IMR-90 (cell line): ENCODE measurements around the gene IRAK2. TPM values are rescaled to one million over a fixed set of nuclear protein-coding genes. Genes with fewer than 3 reads are reported as not detected.
A peak's percentile ranks its signal among the peaks of the same experiment; 100 is the strongest.

Source experiments
- ATAC-seq: fragments of 200-7000 bp; cut with Tn5 transposase; 2 replicates; pipeline ENCODE4 v1.9.1; 2020; ENCODE audit warnings: low read depth, mild to moderate bottlenecking, moderate library complexity
- BruUV-seq: library from RNA; stranded (reverse); fragments of 400-500 nt; replicated peaks from 2 replicates; lab custom pipeline; 2021; lab: Mats Ljungman, UMichigan
- CTCF ChIA-PET: fragments of 300-600 bp; formaldehyde crosslinking; extraction: SDS; loops from one replicate; lab custom pipeline; 2021; ENCODE audit warnings: antibody characterized with exemption; lab: Yijun Ruan, JAX
- POLR2A ChIA-PET: fragments of 300-600 bp; sonication (Branson Sonifier 250); formaldehyde crosslinking; loops from one replicate; lab custom pipeline; 2022; ENCODE audit warnings: antibody characterized with exemption; ENCODE audit not compliant: unreplicated experiment; lab: Charles Lee
- DNase-seq: peaks from one replicate; pipeline ENCODE4 v3.0.0; 2013
- H2AFZ ChIP-seq: replicated peaks from 2 replicates; pipeline ENCODE3; 2013; ENCODE audit warnings: low read length, mild to moderate bottlenecking; ENCODE audit not compliant: poor library complexity
- H2AK5ac ChIP-seq: 2 replicates; pipeline ENCODE4 v1.6.1; 2013; ENCODE audit warnings: low read depth, low read length, inconsistent platforms
- H2AK9ac ChIP-seq: replicated peaks from 2 replicates; pipeline ENCODE3; 2013; ENCODE audit warnings: mild to moderate bottlenecking, low read depth, low read length, moderate library complexity; ENCODE audit not compliant: poor library complexity
- H2BK120ac ChIP-seq: 2 replicates; pipeline ENCODE4 v1.6.1; 2013; ENCODE audit warnings: low read depth, low read length, inconsistent platforms
- H2BK15ac ChIP-seq: 3 replicates; pipeline ENCODE4 v1.6.1; 2013; ENCODE audit warnings: low read depth, low read length, inconsistent platforms
- H2BK20ac ChIP-seq: 2 replicates; pipeline ENCODE4 v1.6.1; 2013; ENCODE audit warnings: low read depth, mild to moderate bottlenecking, inconsistent platforms, low read length, moderate library complexity
- H2BK5ac ChIP-seq: 2 replicates; pipeline ENCODE4 v1.6.1; 2013; ENCODE audit warnings: mild to moderate bottlenecking, low read depth, low read length, inconsistent platforms; ENCODE audit not compliant: poor library complexity, severe bottlenecking
- H3K14ac ChIP-seq: replicated peaks from 2 replicates; pipeline ENCODE4 v1.6.1; 2013; ENCODE audit warnings: low read depth, low read length, inconsistent platforms
- H3K18ac ChIP-seq: 2 replicates; pipeline ENCODE4 v1.6.1; 2013; ENCODE audit warnings: low read depth, low read length, control low read depth
- H3K23ac ChIP-seq: 2 replicates; pipeline ENCODE4 v1.6.1; 2013; ENCODE audit warnings: low read depth, low read length, inconsistent platforms
- H3K27ac ChIP-seq: 2 replicates; pipeline ENCODE4 v1.5.1; 2013; ENCODE audit warnings: mild to moderate bottlenecking, control low read depth, low read length; ENCODE audit not compliant: insufficient read depth
- H3K27me3 ChIP-seq: 2 replicates; pipeline ENCODE4 v1.6.1; 2013; ENCODE audit warnings: low read length; ENCODE audit not compliant: control insufficient read depth, insufficient read depth
- H3K36me3 ChIP-seq: 2 replicates; pipeline ENCODE4 v1.6.1; 2013; ENCODE audit warnings: low read length, mixed read lengths; ENCODE audit not compliant: control insufficient read depth, insufficient read depth
- H3K4ac ChIP-seq: 2 replicates; pipeline ENCODE4 v1.6.1; 2013; ENCODE audit warnings: low read depth, low read length, inconsistent platforms
- H3K4me1 ChIP-seq: 2 replicates; pipeline ENCODE4 v1.6.1; 2013; ENCODE audit warnings: low read length, mixed read lengths; ENCODE audit not compliant: control insufficient read depth, insufficient read depth
- H3K4me2 ChIP-seq: 2 replicates; pipeline ENCODE4 v1.6.1; 2013; ENCODE audit warnings: low read depth, mild to moderate bottlenecking, control low read depth, low read length, moderate library complexity
- H3K4me3 ChIP-seq: 2 replicates; pipeline ENCODE4 v1.5.1; 2013; ENCODE audit warnings: low read depth, mild to moderate bottlenecking, control low read depth, low read length, moderate library complexity; ENCODE audit not compliant: insufficient read depth
- H3K56ac ChIP-seq: 2 replicates; pipeline ENCODE4 v1.6.1; 2013; ENCODE audit warnings: low read length, inconsistent platforms; ENCODE audit not compliant: insufficient read depth; ENCODE audit errors: extremely low read depth
- H3K79me1 ChIP-seq, 2 experiments: 2 replicates each; pipeline ENCODE4 v1.6.1; 2013; ENCODE audit warnings: low read length in 2 of 2, inconsistent platforms in 1 of 2, low read depth in 1 of 2
- H3K9ac ChIP-seq: 2 replicates; pipeline ENCODE4 v1.6.1; 2013; ENCODE audit warnings: low read depth, low read length, control low read depth
- H3K9me1 ChIP-seq: 2 replicates; pipeline ENCODE4 v1.6.1; 2013; ENCODE audit warnings: low read length, inconsistent platforms; ENCODE audit not compliant: insufficient read depth
- H3K9me3 ChIP-seq: 2 replicates; pipeline ENCODE4 v1.6.1; 2013; ENCODE audit warnings: low read length; ENCODE audit not compliant: control insufficient read depth, insufficient read depth
- H4K20me1 ChIP-seq: 2 replicates; pipeline ENCODE4 v1.6.1; 2013; ENCODE audit warnings: low read length, inconsistent platforms; ENCODE audit not compliant: insufficient read depth
- H4K5ac ChIP-seq: 2 replicates; pipeline ENCODE4 v1.6.1; 2013; ENCODE audit warnings: mild to moderate bottlenecking, low read depth, low read length, control low read depth
- H4K8ac ChIP-seq, 2 experiments: 2 replicates each; pipeline ENCODE4 v1.6.1; 2013; ENCODE audit warnings: low read depth in 2 of 2, low read length in 2 of 2, control low read depth in 1 of 2, inconsistent platforms in 1 of 2
- H4K91ac ChIP-seq: 2 replicates; pipeline ENCODE4 v1.6.1; 2013; ENCODE audit warnings: low read depth, low read length, inconsistent platforms; ENCODE audit not compliant: insufficient read depth
- BHLHE40 ChIP-seq: fragments of 150-350 bp; IDR thresholded peaks from 2 replicates; pipeline ENCODE4 v1.6.1; 2016; ENCODE audit warnings: mild to moderate bottlenecking, low read depth, low read length
- CEBPB ChIP-seq: IDR thresholded peaks from 2 replicates; pipeline ENCODE4 v1.6.1; 2012; ENCODE audit warnings: low read depth, low read length, improper control_type of control experiment
- CHD1 ChIP-seq: IDR thresholded peaks from 2 replicates; pipeline ENCODE4 v1.6.1; 2012; ENCODE audit warnings: low read depth, low read length, improper control_type of control experiment
- CTCF ChIP-seq: conservative IDR thresholded peaks from 2 replicates; pipeline ENCODE4 v1.5.1; 2012; ENCODE audit warnings: mild to moderate bottlenecking, low read depth, low read length, improper control_type of control experiment
- ELK1 ChIP-seq: fragments of 150-350 bp; IDR thresholded peaks from 2 replicates; pipeline ENCODE4 v1.6.1; 2016; ENCODE audit warnings: low read depth, mild to moderate bottlenecking, low read length, moderate library complexity, borderline replicate concordance
- FOS ChIP-seq: fragments of 150-350 bp; IDR thresholded peaks from 2 replicates; pipeline ENCODE4 v1.6.1; 2016; ENCODE audit warnings: low read depth, low read length
- MAFK ChIP-seq: IDR thresholded peaks from 2 replicates; pipeline ENCODE4 v1.6.1; 2012; ENCODE audit warnings: low read depth, low read length, improper control_type of control experiment
- MAZ ChIP-seq: IDR thresholded peaks from 2 replicates; pipeline ENCODE4 v1.6.1; 2012; ENCODE audit warnings: low read depth, mild to moderate bottlenecking, low read length, improper control_type of control experiment, moderate library complexity, borderline replicate concordance
- MXI1 ChIP-seq: IDR thresholded peaks from 2 replicates; pipeline ENCODE4 v1.6.1; 2012; ENCODE audit warnings: low read depth, mild to moderate bottlenecking, low read length, moderate library complexity, borderline replicate concordance
- NFE2L2 ChIP-seq: fragments of 150-350 bp; IDR thresholded peaks from 2 replicates; pipeline ENCODE4 v1.6.1; 2016; ENCODE audit warnings: low read depth, mild to moderate bottlenecking, low read length
- POLR2A ChIP-seq: IDR thresholded peaks from 2 replicates; pipeline ENCODE4 v1.6.1; 2012; ENCODE audit warnings: mild to moderate bottlenecking, low read depth, low read length
- RAD21 ChIP-seq: IDR thresholded peaks from 2 replicates; pipeline ENCODE4 v1.6.1; 2012; ENCODE audit warnings: low read length, improper control_type of control experiment
- RCOR1 ChIP-seq: IDR thresholded peaks from 2 replicates; pipeline ENCODE4 v1.6.1; 2012; ENCODE audit warnings: mild to moderate bottlenecking, low read length, improper control_type of control experiment; ENCODE audit not compliant: insufficient replicate concordance
- RFX5 ChIP-seq: IDR thresholded peaks from 2 replicates; pipeline ENCODE4 v1.8.0; 2012; ENCODE audit warnings: low read depth, mild to moderate bottlenecking, low read length, moderate library complexity
- SMC3 ChIP-seq: fragments of 150-350 bp; IDR thresholded peaks from 2 replicates; pipeline ENCODE4 v1.6.1; 2016; ENCODE audit warnings: low read depth, mild to moderate bottlenecking, antibody characterized with exemption, low read length, moderate library complexity
- USF2 ChIP-seq: fragments of 150-350 bp; IDR thresholded peaks from 2 replicates; pipeline ENCODE4 v1.6.1; 2017; ENCODE audit warnings: mild to moderate bottlenecking, antibody characterized with exemption, low read length, low read depth
- WGBS, 2 experiments: methylation state at CpG; one replicate each; pipeline versions ENCODE4 v1.1.5 to v1.1.7; 2013; ENCODE audit warnings: missing lambda C conversion rate in 2 of 2; ENCODE audit not compliant: insufficient read length in 1 of 2; ENCODE audit errors: extremely low coverage in 2 of 2; 5-methylcytosine and 5-hydroxymethylcytosine counted together
- dilution Hi-C: fragments of 300-500 bp; cut with HindIII; formaldehyde crosslinking; loops from one replicate; pipeline ENCODE4 v1.14.3; 2018; ENCODE audit warnings: low sequenced_read_pairs; ENCODE audit not compliant: unreplicated experiment
- in situ Hi-C: fragments of 300-500 bp; cut with MboI; formaldehyde crosslinking; loops from 3 replicates; pipeline ENCODE4 v1.14.3; 2019; ENCODE audit warnings: low sequenced_read_pairs, inconsistent platforms, mixed read lengths
- intact Hi-C: fragments of 100-400 bp; cut with micrococcal nuclease; formaldehyde crosslinking; loops from 2 replicates; pipeline ENCODE4 v1.10.0; 2022
- polyA plus RNA-seq, 3 experiments: library from polyadenylated mRNA; depleted of rRNA; stranded (reverse); fragments of >200 nt; gene quantifications; 2 replicates each; pipeline ENCODE4 v1.2.3, GENCODE V29; 2012; ENCODE audit warnings: low replicate concordance in 1 of 3
- total RNA-seq: library from RNA; depleted of rRNA; stranded (reverse); fragments of >200 nt; gene quantifications from 2 replicates; pipeline ENCODE4 v1.2.3, GENCODE V29; 2012

IRAK2 gene
- total and polyA plus RNA-seq, 2 of the 4 experiments (the other 2 are of a cell fraction) = 6.9 to 8.1 TPM

- intact Hi-C loops = loop anchor here (10.0 kb wide), 1 partner anchor 436 kb away; the partner anchor contains the start of gene RPUSD3
- H4K20me1 ChIP-seq = peaks cover 16% of the 10 kb centered on the region
Measured at GRCh38 chr3:10280571-10280970, 115.9 kb downstream of the IRAK2 start.

More at GRCh38 chr3:10280571-10280970, 115.9 kb downstream of the IRAK2 start:
- H4K8ac ChIP-seq = no peak overlapping the region
- no peak overlapping the region for H3K27ac ChIP-seq
- H3K18ac ChIP-seq = no peak overlapping the region
- no peaks in the 10 kb centered on the region for H3K9me3 ChIP-seq
- H3K79me1 ChIP-seq = peaks cover 24 to 29% of the 10 kb centered on the region in 2 experiments
- no peaks in the 10 kb centered on the region; the same call in 1 of the 2 replicates for H3K9me1 ChIP-seq
- BruUV-seq = TSS peak; percentile 42
- no peak overlapping the region for H3K4ac ChIP-seq
- POLR2A ChIA-PET = no interaction called here
- in situ Hi-C loops (no loop called here), dilution Hi-C loops (no loop called here)
- no peak overlapping the region for H3K9ac ChIP-seq
- no peak overlapping the region for H3K14ac ChIP-seq
- H2BK5ac ChIP-seq = no peak overlapping the region
- no peak overlapping the region for H4K5ac ChIP-seq
- no peak for DNase-seq
- H3K4me3 ChIP-seq = no peak overlapping the region
- H2BK20ac ChIP-seq = no peak overlapping the region
- no peak overlapping the region for H2AFZ ChIP-seq
- H3K4me1 ChIP-seq = no peaks in the 10 kb centered on the region
- H3K4me2 ChIP-seq = no peak overlapping the region
- no peak overlapping the region for H3K56ac ChIP-seq
- H2BK120ac ChIP-seq = no peak overlapping the region
- WGBS, 2 experiments = no CpG with 5 or more reads among the region's 6 CpGs
- ATAC-seq = no peak
- H2AK9ac ChIP-seq = no peak overlapping the region
- peaks cover 44% of the 10 kb centered on the region for H3K36me3 ChIP-seq
- no peaks in the 10 kb centered on the region for H3K27me3 ChIP-seq
- no peak overlapping the region for H3K23ac ChIP-seq
- TF ChIP-seq NFE2L2 (no peak), MXI1 (no peak), ELK1 (no peak), CHD1 (no peak), FOS (no peak), POLR2A (no peak), SMC3 (no peak), USF2 (no peak), RFX5 (no peak), RCOR1 (no peak), CEBPB (no peak), MAFK (no peak), BHLHE40 (no peak), RAD21 (no peak), CTCF (no peak), MAZ (no peak)
- H4K91ac ChIP-seq = no peak overlapping the region
- CTCF ChIA-PET = no interaction called here
- no peak overlapping the region for H2BK15ac ChIP-seq
- no peak overlapping the region for H2AK5ac ChIP-seq
